HG03469 (cell line): Measurements from ENCODE around the gene SAE1.
"Not testable (repeated sequence)": the region's sequence is repeated elsewhere in the genome, so short reads cannot be mapped to it uniquely, and the experiment has no call there.

ENCODE experiments used
- ATAC-seq: cut with Tn5 transposase; IDR thresholded peaks from one replicate; pipeline ENCODE4 v1.9.1; 2021; ENCODE audit warnings: mild to moderate bottlenecking, moderate library complexity, moderate number of reproducible peaks; ENCODE audit not compliant: unreplicated experiment

Gene SAE1

GRCh38 chr19:47125669-47125938 lies 5.0 kb upstream of the SAE1 start:
- no peak for ATAC-seq

GRCh38 chr19:47129579-47129978 lies 1.1 kb upstream of the SAE1 start:
- no peak for ATAC-seq

- no peak for ATAC-seq
Measured at GRCh38 chr19:47130120-47130588, 481 bp upstream of the SAE1 start.

- ATAC-seq = no peak
Measured at GRCh38 chr19:47132194-47132852, 1.7 kb downstream of the SAE1 start.

- ATAC-seq = no peak
Measured at GRCh38 chr19:47133021-47133471, 2.4 kb downstream of the SAE1 start.

GRCh38 chr19:47134545-47134944 lies 3.9 kb downstream of the SAE1 start:
- ATAC-seq = no peak

GRCh38 chr19:47135156-47135555 lies 4.5 kb downstream of the SAE1 start:
- no peak for ATAC-seq

- ATAC-seq = not testable (repeated sequence)
Measured at GRCh38 chr19:47141252-47141651, 10.6 kb downstream of the SAE1 start.

- ATAC-seq = no peak
Measured at GRCh38 chr19:47141695-47142094, 11.1 kb downstream of the SAE1 start.

- ATAC-seq = no peak
Measured at GRCh38 chr19:47142779-47143178, 12.1 kb downstream of the SAE1 start.

GRCh38 chr19:47143322-47144073 lies 12.9 kb downstream of the SAE1 start:
- ATAC-seq = no peak

GRCh38 chr19:47144630-47145029 lies 14.0 kb downstream of the SAE1 start:
- ATAC-seq = no peak

GRCh38 chr19:47145639-47146486 lies 15.2 kb downstream of the SAE1 start:
- ATAC-seq = no peak

GRCh38 chr19:47146920-47147319 lies 16.3 kb downstream of the SAE1 start:
- no peak for ATAC-seq

GRCh38 chr19:47151627-47152026 lies 21.0 kb downstream of the SAE1 start:
- no peak for ATAC-seq

- no peak for ATAC-seq
Measured at GRCh38 chr19:47152205-47152604, 21.6 kb downstream of the SAE1 start.

- ATAC-seq = no peak
Measured at GRCh38 chr19:47152632-47153031, 22.0 kb downstream of the SAE1 start.

- no peak for ATAC-seq
Measured at GRCh38 chr19:47153266-47153665, 22.6 kb downstream of the SAE1 start.

GRCh38 chr19:47155148-47155547 lies 24.5 kb downstream of the SAE1 start:
- no peak for ATAC-seq

- ATAC-seq = no peak
Measured at GRCh38 chr19:47156861-47157430, 26.3 kb downstream of the SAE1 start.
